IPS-NIHi7 (cell line): Measurements from ENCODE around the gene PCARE.
A peak's percentile ranks its signal among the peaks of the same experiment; 100 is the strongest.

Source experiments
- DNase-seq: peaks from one replicate; pipeline ENCODE4 v3.0.0; 2012; ENCODE audit warnings: mixed read lengths; ENCODE audit errors: extremely low spot score

PCARE gene

DNA sequence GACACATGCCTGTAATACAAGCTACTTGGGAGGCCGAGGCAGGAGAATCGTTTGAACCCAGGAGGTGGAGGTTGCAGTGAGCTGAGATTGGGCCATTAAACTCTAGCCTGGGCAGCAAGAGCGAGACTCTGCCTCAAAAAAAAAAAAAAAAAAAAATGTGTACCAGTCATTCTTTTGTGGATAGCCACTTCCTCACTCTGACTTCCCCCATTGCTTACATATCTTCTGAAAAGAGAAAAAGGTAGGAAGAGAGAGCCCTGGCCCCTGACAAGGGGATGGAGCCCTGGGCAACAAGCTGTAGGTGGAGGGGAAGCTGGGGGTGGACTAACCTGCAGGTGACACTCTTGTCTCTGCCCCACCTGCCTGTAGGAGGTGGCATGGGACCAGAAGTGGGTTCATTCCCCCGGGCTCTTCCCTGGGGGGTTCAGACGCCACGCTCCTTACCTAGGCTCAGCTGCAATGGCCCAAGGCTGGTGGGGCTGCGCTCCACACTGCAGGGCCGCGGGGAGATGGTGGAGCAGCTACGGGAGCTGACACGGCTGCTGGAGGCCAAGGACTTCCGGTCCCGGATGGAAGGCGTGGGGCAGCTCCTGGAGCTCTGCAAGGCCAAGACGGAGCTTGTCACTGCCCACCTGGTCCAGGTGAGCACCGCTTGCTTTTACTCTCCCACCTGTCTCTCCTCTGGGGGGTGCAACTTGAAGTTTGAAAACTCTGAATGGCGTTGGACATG, 39.1 kb downstream of the PCARE start:
- no peak for DNase-seq

DNA sequence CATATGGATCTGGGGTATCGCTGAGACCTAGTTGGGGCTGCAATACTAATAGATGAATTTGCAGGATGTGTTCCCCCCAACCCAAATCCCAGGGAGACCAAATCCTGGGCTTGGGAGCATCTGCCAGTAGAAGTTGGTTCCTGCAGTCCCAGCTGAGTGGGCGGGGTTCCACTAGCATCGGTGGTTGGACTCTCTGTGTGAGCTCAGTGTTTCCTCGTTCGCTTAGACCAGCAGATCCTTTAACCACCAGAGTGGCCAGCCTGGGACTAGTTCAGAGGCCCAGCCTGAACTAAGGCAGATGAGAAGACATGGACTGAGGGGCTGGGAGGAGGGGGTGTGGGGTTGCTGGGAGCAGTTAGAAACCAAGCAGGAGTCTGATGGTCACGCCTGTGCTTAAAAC, 40.7 kb downstream of the PCARE start:
- no peak for DNase-seq

DNA sequence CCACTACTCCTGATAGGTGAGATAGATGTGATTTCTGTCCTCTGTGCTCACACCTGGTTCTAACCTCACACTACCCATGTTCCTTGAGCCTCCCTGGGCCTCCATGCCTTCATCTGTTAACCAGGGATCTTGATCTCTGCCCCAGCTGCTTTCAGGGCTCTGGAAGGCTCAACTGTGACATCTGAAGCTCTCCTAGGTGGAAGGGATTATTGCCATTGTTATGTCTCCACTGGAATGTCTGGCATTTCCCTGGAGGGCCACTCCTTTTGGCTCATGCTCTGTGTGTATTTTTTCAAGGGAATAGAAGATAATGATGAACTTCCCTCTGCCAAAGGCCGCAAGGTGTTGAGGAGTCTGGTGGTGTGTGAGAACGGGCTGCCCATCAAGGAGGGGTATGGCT, 41.2 kb downstream of the PCARE start:
- peak; percentile 61 for DNase-seq

DNA sequence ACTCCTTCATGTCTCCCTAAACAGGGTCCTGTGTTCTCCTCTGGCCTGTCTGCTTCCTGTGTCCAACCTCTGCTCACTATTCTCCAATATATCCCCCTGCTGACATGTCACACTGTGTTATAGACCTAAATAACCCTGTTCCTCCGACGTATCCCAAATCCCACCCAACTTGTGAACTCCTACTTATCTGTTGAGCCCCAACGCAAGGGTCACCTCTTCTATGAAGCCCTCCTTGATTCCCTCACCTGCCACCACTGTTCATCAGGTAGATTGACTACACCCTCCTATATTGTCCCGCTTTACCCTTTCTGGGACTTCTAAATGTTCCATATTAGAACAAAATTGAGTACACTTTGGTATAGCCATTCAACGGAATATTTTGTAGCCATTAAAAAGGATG, 42.1 kb downstream of the PCARE start:
- DNase-seq, result no peak

DNA sequence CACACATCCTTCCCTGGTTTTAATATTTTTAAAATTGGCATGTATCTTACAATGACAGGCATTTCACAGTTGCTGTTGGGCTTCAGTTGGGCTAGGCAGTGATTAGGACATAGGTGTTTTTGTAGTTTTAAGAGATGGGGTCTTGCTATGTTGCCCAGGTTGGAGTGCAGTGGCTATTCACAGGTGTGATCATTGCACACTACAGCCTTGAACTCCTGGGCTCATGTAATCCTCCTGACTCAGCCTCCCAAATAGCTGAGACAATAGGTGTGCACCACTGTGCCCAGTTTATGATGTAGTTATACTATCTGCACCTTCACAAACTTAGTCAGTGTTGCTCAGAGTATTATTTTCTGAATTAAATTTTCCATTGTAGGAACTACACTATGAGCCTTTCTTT, 43.3 kb downstream of the PCARE start:
- DNase-seq, result no peak

DNA sequence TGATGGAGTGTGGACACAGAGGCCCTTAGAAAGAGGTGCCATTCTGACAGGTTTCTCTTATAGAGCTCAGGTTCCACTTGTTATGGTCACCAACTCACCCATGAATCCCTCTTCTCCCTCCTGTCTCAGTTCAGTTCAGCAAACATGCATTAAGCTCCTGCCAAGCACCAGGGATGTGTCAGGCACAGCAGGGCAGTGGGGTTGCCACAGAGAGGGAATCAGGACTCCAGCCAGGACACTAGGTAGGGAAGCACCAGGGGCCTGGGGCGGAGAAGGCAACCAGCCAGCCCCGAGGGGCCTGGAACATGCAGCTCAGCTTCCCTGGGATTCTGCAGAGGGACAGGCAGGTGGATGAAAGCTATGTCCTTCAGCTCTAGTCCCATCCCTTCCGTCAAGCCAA, 48.6 kb downstream of the PCARE start:
- DNase-seq, result no peak

DNA sequence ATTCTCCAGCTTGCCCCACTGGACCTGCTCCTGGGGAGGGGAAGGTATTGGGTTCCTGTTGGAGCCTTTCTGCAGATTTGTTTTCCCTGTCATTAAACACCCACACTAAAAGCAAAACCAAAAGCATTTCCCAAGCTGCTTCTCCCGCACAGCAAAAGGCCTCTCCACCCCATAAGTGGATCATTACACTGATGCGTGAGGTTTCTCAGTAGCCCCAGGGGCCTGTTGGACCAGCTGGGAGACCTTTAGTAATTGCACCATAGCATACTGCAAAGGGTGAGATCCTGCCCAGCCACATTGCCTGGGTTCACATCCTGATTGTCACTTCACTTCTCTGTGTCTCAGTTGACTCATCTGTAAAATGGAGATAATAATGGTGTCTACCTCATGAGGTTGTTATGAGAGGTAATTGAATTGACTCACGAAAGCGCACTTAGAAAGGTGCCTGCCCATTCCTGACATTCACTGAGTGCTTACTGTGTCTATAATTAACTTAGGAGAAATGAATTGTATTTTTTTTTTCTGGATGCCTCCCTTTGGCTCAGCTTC, 49.4 kb downstream of the PCARE start:
- DNase-seq, result no peak

DNA sequence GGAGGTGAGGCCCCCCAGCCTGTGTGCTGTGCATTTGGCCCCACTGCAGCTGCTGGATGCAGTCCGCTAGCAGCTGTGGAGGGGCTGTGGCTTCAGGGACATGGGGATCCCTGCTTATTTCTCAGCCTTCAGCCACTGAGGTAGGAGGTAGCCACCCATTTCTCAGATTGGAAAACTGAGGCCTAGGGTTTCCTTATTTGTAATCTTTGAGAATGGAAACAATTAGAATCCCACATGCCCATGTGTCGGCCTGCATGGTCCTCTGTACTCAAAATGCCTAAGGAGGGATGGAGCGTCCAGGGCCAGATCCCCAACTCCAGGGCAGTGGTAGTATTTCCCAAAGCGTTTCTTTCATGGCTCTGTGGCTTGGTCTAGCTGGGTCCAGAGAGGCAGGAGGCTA, 51.1 kb downstream of the PCARE start:
- no peak for DNase-seq

DNA sequence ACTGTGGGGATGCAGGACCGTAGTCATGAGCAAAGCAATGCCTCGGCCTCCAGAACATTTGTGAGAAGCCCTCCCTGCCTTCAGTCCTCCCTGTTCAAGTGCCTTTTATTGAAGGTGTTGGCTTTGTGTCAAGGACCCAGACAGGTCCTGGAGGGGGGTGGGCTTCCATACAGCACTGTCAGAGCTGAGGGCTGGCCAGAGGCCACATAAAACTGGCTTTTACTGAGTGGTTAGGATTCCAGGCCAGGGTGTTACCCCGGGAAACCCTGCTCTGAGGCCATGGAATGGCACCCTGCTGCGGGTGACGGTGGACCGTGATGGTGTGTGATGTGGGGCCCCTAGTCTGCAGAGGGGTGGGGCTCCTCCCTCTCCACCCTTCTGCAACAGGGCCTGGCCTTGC, 51.6 kb downstream of the PCARE start:
- no peak for DNase-seq

DNA sequence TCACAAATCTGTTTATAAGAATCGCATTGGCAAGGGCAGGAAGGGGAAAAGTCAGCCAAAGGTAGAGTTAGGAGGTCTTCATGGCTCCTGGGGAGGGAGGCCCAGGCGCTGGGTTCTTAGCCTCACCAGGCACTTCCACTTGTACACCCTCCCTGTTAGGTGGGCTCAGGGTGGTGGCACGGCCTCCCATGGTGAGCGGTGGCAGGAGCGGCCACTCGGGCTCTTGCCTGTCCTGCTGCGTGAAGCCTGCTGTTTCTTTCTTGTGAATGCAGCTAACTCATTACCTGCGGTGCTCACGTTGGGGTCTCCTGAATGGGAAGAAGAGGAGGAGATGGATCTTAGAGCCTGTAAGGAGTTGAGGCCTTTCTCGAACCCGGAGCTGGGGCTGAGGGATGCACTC, 52.4 kb downstream of the PCARE start:
- no peak for DNase-seq

DNA sequence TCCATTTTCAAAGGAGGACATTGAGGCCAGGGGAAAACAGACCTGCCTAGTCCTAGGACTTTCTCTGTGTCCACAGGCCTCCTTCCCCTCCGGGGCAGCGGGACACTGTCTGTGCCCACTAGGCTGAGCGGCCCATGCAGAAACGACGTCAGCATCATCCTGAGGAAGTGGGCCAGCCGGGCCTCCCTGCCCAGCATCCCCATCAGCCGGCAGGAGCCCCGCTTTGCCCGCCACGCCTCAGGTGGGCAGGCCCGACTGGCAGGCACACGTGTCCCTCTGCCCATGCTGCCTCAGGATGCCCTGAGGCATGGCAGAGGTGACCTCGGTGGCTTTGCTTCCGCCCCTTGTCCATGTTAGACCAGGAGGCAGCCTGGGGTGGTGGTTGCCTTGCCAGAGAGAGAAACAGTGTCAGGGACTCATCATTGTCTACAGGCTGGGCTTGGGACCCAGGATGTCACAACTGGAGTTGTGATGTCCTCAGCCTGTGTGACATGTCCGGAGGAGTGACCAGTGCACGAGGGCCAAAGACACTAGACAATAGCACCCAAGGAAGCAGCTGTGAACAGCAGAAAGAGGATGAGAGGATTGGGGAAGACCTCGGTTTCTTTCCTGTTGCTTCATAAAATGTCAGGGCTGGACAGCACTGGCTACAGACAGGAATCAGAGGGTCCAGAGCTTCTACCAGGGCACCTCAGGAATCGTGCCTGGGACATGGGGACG, 56.4 kb downstream of the PCARE start:
- DNase-seq, result no peak

DNA sequence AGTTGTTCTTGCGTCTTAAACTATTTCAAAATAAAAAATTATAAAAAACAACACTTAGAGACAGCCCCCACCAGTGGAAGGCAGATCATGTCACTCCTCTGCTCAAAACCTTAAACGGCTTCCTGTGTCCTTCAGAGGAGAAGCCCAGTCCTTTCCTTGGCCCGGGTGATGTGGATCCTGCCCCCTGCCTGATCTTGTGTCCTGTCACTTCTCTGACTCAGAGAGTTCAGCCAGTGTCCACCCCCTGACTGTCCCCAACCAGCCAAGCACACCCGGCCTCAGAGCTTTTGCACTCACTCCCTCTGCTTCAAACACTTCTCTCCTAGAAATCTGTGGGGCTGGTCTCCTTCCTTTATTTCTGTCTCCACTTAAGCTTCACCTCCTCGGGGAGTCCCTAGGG, 57.8 kb downstream of the PCARE start:
- DNase-seq, result no peak

DNA sequence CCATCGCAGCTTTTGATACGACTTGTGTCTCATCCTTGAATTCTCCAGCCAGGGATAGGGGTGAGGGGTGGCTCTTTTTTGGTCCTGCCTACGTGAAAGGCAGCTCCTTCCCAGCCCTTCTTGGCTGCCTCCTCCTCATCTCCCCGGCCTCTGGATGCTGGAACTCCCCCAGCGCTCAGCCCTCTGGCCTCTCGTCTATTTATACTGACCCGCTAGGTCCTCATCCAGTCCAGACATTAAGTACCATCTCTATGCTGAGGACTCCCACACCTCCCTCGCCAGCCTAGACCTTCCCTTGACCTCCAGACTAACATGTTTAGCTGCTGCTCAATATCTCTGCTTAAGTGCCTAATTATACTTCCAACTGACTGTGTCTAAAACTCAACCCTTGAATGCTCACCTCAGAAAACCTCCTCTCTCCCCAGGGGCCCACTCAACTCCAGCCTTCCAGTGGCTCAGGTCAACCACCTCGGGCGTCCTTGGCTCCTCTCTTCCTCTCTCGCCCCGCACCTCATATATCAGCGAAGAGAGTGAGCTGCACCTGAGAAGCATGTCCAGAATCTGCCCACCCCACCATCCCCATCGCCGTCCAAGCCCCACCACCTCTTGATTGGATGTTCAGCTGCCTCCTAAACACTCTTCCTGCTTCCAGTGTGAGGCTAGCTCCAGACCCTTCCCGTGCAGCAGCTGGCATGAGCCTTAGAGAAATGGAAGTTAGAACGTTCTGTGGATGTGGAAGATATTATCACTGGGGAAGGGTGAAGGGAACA, 58.4 kb downstream of the PCARE start:
- no peak for DNase-seq

DNA sequence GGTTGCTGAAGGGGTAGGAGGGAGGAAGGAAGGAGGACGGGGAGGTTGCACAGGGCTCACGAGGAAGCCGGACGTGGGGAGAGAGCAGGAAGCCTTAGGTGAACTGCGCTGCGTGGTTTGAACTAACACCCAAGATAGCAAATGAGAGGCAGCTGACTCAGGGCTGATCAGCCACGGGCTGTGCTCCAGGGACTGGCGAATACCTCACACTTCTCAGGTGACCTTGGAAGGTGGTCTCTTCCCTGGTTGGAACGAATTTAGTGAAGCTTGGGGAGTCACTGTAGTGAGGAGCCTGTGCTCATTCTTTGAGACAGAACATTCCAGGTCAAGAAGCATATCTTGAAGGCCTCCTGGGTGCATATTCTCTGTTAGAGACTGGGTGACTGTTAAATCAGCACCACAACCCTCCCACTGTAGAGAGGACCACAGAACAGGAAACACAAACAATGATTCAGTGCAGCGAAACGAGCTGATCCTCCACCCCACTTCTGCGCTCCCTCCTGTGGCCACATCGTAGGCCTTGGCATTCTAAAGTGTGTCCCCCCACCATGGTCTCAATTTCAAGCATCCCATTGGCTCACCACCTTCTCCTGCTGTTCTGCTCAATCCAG, 59.4 kb downstream of the PCARE start:
- DNase-seq, result no peak

DNA sequence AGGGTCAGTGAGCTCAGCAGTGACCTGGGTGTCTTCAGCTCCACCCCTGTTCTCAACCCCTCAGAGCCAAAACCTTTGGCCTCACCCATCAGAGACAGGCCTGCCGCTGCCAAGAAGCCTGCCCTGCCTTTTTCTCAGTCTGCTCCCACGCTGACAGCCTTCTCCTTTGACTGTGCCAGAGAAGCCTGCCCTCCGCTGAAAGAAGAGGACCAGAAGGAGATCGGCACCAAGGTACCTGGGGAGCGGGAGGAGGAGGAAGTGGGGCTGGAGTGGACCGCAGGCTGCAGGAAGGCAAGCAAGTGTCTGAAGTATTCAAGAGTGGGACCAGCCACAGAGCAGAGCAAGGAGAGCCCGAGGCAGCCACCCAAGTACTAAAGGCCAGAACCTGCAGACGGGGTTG, 60.0 kb downstream of the PCARE start:
- DNase-seq, result no peak

DNA sequence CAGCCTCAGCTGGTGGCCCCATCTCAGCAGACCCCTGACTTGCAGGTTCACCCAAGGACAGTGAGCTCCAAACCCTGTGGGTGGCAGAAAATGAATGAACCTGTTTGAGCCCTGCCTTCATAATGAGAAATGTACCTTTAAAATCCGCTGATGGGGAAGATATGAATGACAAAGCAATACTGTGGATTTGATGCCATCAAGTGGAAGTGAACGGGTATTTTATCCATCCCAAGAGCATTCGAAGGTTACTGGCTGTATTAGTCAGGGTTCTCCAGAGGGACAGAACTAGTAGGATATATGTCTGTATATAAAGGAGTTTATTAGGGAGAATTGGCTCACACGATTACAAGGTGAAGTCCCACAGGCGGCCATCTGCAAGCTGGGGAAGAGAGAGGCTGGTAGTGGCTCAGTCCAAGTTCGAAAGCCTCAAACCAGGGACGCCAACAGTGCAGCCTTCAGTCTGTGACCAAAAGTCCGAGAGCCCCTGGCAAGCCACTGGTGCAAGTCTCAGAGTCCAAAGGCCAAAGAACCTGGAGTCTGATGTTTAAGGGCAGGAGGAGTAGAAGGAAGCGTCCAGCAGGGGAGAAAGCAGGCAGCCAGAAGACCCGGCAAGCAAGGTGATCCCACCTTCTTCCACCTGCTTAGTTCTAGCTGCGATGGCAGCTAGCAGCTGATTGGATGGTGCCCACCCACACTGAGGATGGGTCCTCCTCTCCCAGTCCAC, 61.1 kb downstream of the PCARE start:
- DNase-seq, result no peak

DNA sequence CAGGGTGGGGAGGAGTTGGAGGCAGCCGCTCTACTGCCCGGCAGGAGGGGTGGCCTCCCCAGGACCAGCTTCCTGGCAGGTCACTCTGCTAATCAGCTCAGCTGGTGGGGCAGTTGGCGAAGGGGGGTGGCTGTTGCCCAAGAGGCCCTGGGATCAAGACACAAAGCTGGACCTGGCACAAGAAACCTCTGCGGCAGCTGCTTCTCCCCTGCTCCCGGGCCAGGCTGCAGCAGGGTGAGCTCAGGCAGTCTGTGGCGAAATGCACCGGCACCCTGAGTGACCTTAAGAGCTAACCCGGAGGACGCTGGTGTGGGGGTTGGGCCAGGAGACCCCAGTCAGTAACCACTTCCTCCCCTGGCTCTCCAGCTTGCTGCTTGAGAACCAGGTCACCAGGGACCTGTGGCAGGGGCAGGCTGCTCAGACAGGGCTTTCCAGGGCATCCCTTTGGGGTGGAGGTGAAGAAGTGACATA, 62.1 kb downstream of the PCARE start:
- DNase-seq, result no peak
